Vagina (tissue), 2 donors: ENCODE measurements around the gene BICDL2.

Experiments used
- POLR2AphosphoS5 ChIP-seq, 2 donors: sonication (generic); formaldehyde crosslinking; IDR thresholded peaks; one replicate each; pipeline ENCODE4 v1.9.0; 2017; ENCODE audit warnings: antibody characterized with exemption in 2 of 2, mild to moderate bottlenecking in 2 of 2, low read depth in 1 of 2; ENCODE audit not compliant: insufficient read depth in 1 of 2
- TF ChIP-seq, protein P1 (sequence below), 3 experiments: fragments of 450-650 bp in 2 of 3; fragments of 200-600 bp in 1 of 3; sonication (generic) in 1 of 3; IDR thresholded peaks; one replicate each; pipeline ENCODE4 v1.5.1; 2017 to 2019; ENCODE audit warnings: antibody characterized with exemption in 3 of 3, mild to moderate bottlenecking in 2 of 3, moderate library complexity in 2 of 3

DNA sequence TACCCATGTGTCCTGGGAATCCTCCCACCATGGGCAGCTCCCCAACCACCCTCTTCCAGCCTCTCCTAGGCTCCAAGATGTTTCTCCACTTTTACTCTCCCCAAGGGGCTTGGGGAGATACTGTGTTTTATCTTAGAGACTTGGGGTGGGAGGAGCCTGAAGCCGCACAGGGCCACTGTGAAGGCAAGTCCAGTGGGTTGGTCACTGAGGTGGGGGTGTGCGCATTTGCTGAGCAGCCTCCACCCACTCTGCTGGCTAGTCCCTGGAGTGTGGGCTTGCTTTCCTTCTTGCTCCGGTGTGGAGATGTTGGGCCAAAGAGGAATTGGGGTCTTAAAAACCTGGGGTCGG, 28.1 kb downstream of the BICDL2 start:
- TF ChIP-seq, protein P1, sequence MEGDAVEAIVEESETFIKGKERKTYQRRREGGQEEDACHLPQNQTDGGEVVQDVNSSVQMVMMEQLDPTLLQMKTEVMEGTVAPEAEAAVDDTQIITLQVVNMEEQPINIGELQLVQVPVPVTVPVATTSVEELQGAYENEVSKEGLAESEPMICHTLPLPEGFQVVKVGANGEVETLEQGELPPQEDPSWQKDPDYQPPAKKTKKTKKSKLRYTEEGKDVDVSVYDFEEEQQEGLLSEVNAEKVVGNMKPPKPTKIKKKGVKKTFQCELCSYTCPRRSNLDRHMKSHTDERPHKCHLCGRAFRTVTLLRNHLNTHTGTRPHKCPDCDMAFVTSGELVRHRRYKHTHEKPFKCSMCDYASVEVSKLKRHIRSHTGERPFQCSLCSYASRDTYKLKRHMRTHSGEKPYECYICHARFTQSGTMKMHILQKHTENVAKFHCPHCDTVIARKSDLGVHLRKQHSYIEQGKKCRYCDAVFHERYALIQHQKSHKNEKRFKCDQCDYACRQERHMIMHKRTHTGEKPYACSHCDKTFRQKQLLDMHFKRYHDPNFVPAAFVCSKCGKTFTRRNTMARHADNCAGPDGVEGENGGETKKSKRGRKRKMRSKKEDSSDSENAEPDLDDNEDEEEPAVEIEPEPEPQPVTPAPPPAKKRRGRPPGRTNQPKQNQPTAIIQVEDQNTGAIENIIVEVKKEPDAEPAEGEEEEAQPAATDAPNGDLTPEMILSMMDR (IDR thresholded peaks at IDR 0.05): no peak
- TF ChIP-seq POLR2AphosphoS5 (IDR thresholded peaks at IDR 0.05; ENCODE audit: insufficient read depth in 1 of 2, low read depth in 1 of 2): no peak
